HG02970 (cell line): ENCODE data around the gene RALGAPA2.
"Not testable (repeated sequence)": the region's sequence is repeated elsewhere in the genome, so short reads cannot be mapped to it uniquely, and the experiment has no call there.

Experiments used
- ATAC-seq: cut with Tn5 transposase; IDR thresholded peaks from one replicate; pipeline ENCODE4 v1.9.1; 2021; ENCODE audit warnings: mild to moderate bottlenecking, moderate library complexity, moderate number of reproducible peaks; ENCODE audit not compliant: unreplicated experiment, low FRiP score

RALGAPA2 gene

DNA sequence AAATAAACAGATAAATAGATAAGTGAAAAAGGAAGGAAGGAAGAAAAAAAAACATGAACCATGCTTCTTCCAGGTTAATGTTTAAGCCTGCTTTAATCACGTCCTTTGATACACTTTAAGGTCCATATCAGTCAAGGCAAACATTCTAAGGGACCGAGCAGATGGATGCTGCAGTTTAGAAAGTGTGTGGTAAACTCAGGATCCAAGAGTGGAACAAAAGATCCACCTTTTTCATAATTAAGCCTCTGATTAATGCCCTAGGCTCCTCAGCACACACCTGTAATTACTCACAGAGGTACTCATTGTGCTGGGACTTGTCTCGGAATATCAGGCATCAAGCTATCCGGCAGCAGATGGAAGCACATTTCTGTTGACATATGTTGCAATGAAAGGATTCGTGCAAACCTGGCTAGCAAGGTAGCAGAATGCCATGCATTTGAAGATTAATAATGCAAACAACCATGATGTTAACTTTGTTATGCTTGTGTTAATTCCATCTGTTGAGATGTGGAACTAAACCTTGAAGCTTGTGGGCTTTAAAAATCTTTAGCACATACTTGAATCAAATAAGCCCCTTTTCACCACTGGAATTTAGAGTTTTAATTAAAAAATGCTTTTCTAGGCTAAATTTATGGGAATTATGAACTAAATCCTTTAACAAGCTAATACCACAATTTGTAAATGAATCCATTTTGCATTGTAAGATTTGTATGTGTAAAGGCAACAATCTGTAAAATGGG is 163.7 kb downstream of the RALGAPA2 start:
- ATAC-seq: no peak

DNA sequence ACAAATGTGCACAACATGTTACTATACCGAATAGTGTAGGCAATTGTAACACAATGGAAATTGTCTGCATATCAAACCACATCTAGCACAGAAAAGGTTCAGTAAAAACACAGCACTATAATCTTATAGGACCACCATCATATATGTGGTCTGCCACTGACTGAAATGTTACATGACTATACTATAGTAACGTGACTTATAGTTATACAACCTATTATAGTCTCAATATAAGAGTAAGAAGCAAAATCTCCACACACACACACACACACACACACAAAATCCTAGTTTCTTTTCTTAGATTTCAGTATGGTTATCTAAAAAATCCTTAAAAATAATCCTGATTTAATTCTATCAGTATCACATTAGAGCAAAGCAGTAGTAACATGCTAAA is 164.6 kb downstream of the RALGAPA2 start:
- no peak for ATAC-seq

DNA sequence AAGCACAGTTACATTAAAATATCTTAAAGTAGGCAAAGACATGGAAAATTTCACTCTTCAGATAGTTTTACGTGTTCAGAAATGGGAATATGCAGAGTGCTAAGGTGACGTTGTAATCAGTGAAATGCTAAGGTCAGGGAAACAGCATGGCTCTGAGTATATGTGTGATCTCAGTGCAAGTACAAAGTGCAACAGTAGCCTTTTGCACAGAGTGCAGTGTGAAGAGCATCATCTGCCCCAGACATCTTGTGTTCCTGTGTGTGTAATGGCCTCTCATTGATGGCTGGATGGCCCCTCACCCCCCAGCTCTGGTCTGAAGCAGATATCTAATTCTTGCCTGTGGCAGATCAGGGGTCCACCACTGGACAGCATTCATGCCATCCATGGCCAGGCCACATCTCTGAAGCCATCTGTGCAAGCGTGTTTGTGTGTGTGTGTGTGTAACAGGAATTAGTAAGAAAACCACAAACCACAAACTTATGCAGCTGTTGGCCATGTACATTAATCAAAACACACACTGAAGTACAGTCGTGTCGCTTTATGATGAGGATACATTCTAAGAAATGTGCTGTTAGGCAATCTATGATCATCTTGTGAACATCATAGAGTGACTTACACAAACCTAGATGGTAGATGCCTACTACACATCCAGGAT is 165.1 kb downstream of the RALGAPA2 start:
- no peak for ATAC-seq

DNA sequence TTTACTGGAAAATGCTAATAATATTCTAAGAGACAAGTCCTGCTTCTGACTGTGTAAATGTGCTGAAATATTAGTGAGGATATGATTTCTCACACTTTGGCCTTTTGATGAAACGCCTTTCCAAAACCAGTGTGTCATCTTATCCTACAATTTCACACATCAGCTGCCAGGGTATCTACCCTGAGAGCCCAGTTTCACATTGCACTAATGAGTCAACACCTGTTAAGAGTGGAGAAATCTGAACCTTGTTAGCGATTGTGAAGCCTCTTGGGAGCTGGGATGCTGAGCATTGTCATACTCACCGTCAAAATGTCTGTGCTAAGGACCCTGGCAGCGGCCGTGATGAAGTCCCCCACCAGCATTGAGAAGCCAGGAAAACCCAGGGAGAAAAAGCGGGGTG is 166.0 kb downstream of the RALGAPA2 start:
- ATAC-seq: no peak

DNA sequence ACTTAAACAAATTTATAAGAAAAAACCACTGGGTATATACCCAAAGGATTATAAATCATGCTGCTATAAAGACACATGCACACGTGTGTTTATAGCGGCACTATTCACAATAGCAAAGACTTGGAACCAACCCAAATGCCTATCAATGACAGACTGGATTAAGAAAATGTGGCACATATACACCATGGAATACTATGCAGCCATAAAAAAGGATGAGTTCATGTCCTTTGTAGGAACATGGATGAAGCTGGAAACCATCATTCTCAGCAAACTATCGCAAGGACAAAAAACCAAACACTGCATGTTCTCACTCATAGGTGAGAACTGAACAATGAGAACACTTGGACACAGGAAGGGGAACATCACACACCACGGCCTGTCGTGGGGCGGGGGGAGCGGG is 169.1 kb downstream of the RALGAPA2 start:
- ATAC-seq: not testable (repeated sequence)

DNA sequence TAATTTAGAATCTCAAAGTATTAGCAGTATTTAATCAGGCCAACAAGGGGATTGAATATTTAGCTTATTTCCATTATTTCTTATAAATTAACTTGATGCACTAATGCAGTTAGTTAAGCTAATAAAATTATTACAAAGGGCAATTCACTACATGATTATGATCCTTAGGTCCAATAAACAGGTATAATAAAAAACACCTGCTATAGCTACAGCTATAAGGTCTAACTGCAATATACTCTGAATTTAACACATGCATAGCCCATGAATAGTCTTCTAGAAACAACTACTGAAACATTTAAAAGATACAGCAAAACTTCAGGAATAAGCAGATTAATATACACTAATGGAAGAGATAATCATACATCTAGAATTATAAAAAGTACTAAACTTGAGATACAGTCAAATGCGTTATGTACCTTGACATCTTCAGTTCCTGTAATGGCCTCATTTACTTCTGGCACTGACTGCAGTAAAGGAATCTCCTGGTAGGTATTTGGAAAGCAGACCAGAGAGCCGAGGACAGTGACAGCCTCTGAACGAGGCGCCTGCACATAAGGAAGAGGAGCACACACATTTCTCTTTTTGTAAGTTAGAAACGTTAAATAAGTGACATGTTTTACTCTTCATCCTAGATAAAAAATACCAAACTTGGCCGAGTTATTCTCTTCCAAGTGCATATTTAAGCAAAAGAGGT is 176.1 kb downstream of the RALGAPA2 start:
- no peak for ATAC-seq

DNA sequence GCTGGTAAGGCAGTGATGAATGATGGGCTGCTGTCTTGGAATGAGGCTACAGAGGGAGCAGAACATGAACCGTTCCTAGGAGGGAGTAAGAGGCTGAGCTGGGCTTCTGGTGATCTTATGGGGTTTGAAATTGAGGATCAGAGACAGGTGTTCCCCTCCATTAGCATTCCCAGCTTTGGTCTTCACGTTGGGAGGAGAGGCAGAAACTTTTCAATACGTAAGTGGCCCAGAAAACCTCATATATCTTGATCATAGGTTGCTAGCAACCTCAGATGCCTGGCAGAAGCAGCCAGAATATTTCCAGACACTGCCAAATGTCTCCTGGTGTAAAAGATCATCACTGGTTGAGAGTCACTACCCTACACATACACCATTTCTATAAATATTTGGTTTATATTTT is 177.4 kb downstream of the RALGAPA2 start:
- ATAC-seq: no peak

DNA sequence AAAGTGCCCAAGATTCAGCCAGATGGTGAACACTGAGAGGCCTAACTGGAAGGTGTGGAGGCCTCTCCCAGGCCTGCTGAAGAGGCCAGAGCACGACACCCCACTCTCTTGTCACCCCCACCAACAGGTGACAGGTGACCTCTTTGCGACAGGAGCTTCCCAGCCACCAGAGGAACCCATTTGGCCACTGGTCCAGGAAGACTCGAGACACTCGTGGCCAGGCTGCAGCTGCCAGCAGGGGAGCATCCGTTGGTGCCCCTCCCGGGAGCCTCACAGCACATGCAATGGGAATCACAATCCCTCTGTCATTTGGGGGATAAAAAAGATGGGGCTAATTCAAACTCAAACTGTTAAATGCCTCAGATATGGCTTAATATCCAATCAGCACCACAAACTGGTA is 181.2 kb downstream of the RALGAPA2 start:
- no peak for ATAC-seq

DNA sequence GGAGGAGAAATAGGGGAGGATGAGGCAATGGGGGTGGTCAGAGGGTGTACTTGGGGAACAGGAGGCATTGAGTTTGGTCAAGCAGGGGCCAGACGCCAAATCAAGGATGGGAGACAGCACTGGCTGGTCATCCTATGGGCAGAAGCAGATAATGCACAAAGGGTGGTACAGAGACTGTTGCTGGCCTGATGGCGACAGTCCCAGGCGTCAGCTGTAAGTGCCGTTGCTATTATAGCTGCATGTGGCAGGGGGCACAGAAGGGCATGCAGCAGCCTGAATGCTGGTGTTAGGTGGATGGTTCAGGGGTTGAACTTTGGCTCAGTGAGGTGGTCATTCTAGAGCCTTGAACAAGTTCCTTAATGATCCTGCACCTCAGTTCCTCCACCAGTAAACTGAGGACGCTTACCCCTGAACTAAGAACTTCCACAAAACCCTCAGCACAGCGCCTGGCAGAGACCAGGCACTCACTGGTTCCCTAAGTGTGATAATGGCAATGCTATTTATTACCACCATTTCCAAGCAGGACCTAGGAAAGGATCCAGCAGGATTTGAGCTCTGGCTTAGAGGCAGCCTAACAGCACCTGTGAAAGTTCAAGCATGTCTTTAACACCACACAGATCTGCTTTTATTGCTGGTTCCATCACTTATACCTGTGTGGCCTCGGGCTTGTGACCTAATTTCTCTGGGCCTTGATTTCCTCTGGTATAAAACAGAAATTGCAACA is 181.9 kb downstream of the RALGAPA2 start:
- ATAC-seq: no peak

DNA sequence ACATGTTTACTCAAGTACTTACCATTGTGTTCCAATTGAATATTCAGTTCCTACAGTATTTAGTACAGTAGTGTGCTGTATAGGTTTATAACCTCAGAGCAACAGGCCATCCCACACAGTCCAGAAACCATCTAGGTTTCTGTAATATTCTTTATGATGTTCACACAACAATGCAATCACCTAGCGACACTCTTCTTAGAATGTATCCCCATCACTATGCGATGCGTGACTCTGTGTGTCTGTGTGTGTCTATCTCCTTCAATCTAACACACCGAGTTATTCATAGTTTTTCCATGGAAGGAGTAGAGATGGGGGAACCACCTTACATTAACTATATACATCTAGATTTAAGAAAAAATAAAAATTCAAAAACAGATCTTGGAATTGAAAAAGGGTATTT is 182.8 kb downstream of the RALGAPA2 start:
- ATAC-seq: no peak

DNA sequence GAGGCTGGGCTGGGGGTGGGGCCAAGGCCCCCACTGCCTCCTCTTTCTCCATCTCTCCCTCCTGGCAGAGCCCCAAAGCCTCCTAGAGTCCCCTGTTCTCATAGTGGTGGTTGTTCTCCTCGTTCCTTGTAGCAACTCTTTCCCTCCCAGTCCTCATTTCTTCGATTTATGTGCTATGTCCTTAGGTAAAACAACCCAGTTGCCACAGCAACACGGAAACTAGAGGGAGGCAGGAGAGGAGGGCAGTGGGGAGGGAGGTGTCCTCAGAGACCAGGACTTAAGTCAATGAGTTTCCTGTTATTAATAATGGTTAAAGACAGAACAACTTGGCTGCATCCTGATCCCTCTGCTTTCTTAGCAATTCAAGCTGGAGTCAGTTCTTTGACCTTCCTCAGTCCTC is 183.6 kb downstream of the RALGAPA2 start:
- ATAC-seq: no peak

DNA sequence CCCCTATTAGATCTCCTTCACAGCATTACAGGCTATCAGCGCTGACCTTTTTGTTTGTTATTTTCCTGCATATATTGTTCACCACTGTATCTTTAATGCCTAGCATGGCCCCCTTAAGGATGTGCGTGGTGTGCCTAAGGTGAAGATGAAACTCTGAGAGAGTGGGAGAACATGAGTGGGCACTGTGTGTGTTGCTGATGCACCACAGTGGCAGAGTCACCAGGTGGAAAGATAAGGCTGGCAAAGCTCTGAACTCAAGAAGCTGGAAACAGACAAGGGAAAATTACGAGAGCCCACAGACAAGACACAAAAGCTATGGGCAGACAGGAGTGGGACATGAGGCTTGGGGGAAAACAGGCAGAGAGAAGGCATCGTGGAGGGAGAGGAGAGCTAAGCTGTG is 184.8 kb downstream of the RALGAPA2 start:
- no peak for ATAC-seq

DNA sequence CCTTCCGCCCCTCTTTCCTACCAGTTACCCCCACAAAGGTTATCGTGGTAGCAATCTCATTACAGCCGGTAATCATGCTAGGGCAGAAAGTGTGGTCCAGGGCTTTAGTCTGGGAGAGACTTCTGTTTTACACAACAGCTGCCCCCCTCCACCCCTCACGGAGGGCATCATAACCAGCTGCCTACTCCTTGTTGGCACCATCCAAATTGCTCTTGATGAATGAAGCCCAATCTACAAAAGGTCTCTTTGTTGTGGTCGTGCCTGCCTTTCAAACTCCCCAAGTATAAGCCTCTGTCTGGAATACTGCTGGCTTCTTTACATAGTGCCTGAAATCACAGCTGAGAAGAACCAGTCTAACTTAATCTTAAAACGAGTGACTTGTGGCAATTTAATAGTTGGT is 186.7 kb downstream of the RALGAPA2 start:
- ATAC-seq: no peak

DNA sequence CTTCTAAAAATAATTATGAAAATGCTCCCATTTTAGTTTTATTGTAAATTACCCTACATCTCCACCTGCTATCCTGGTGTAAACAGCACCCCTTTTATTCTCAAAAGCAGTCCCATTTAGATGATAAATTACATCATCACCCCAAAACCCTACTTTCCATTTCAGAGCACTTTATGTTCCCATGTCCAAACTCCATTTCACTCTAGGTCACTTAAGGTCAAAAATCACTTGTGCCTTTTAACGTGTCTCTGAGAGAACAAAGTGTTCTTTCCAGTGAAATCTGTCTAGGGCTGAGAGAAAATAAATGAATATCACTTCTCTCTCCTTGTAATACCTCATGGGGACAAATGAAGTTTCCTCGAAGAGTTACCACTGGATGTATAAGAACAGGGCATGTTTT is 187.2 kb downstream of the RALGAPA2 start:
- ATAC-seq: no peak

DNA sequence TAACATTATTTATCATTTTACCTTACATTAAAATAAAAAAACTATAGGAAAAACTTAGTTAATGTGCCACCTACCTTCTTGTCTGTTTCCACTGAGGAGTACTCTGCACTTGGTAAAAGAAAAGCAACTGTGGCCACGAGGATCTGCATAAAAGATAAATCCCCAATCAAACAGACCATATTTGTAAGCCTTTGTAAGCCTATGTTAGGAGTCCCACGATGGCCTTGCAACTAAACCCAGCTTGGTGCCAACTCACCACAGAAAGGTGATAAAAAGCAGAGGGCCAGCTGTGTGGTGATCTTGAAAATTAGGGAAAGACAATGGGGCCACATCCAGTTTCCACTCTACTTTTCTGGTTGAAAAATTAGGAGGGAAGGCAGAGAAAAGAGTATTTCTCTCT is 187.7 kb downstream of the RALGAPA2 start:
- no peak for ATAC-seq

DNA sequence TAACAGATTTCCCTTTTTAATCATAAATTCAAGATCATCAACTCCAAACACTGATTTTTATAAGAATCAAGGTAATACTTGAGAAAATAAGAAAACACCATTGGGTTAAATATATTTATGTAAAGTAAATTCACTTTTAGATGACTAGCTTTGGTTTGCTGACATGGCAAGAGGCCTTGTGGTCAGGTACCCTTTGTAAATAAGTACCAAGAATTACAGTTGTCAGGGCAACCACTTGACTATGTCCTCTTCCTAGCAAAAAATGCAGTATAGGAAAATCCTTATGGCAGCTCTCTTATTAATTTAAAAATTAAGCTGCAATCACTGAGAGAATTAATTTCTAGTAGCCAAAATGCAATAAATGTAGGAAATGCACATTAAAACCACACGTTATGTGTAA is 190.7 kb downstream of the RALGAPA2 start:
- ATAC-seq: no peak

DNA sequence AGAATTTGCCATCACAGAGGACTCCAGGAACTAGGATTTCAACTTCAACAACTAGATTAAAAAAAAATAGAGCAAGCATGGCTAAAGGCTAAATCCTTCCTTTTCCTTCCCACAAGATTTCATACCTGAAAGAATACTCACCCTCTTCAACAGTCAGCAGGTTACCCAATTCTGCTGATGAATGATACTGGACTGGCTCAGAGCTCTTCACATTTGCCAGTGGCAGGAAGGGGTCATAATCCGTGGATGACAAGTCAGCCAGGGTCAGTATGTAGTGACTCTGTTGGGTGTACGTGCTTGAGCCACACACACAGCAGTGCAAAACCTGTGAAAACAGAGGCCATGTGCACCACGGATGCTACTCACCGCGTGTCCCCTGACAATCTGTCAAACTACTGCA is 191.7 kb downstream of the RALGAPA2 start:
- ATAC-seq: no peak

DNA sequence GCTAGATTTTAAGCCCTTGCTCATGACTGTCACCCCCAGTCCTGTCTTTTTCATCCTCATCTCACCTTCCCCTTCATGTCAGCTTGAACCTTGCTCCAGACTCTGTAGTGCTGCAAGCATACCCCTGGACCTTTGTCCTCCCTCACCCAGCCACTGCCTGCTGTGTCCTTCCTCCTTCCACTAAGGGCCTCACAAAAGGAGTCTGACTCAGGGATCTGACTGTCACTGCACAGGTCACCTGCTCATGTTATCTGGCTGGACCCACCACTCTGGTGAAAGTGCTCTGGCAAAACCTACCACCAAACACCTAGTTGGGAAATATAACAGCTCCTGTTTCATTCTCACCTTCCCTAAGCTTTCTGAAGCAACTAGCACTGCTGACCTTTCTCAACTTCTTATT is 193.2 kb downstream of the RALGAPA2 start:
- ATAC-seq: no peak

DNA sequence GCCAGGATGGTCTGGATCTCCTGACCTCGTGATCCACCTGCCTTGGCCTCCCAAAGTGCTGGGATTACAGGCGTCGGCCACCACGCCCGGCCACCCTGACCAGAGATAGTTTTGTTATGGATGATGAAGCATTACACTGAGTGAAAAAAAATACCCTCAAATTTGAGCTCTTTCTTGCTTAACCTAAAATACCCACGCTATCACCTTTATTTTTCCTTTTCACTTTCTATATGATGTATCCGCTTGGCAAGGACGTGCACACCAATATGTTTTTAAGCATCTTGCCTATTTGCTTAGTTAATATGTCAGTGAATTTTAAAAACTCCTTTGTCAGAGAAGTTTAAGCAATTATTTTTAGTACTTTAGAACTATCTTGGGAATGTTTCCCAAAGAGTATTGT is 194.2 kb downstream of the RALGAPA2 start:
- ATAC-seq: no peak

DNA sequence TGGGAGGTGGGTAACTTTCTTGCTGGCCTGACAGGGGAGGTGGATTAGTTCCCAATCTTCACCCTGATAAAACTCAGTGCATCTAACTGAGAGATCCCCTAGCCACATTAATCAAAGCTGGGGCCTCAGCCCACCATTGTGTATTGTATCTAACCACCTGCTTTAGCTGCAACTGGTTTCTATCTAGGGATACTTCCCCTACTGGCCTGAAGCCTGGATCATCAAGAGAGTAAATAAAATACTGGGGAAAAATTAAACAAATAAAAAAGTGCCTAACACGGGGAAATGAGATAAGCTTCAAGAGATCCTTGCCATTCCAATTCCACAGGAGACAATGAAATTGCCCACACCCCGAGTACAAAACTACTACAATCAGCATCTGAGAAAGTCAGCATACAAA is 195.1 kb downstream of the RALGAPA2 start:
- ATAC-seq: no peak

DNA sequence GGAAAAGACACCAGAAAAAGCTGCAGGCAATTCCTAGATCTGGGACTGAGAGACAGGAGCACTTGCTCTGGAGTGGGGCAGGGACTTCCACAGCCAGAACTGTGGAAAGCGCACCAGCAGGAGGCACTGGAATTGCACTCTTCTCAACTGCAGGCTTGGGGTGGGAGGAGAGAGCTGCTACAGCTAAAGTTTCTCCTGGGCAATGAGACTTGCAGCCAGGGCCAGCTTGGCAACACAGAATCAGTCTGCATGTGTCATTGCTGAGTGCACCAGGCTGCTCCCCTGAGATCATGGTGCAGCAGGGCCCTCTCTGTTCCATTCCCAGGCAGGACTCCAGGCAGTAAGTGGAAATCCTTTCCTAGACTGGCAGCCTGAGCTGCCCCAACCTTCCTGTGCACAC is 198.7 kb downstream of the RALGAPA2 start:
- no peak for ATAC-seq
